K562 (cell line): ENCODE measurements around the gene C3. TPM values are rescaled to one million over a fixed set of nuclear protein-coding genes. Genes with fewer than 3 reads are reported as not detected.

Source experiments
- ATAC-seq: fragments of 200-7000 bp; cut with Tn5 transposase; 3 replicates; pipeline ENCODE4 v1.9.1; 2020; ENCODE audit warnings: moderate library complexity
- BruUV-seq: library from RNA; stranded (reverse); fragments of 400-500 nt; replicated peaks from 2 replicates; lab custom pipeline; 2021; lab: Mats Ljungman, UMichigan
- CTCF ChIA-PET: fragments of 300-600 bp; formaldehyde crosslinking; extraction: SDS; loops from one replicate; lab custom pipeline; 2021; ENCODE audit warnings: low intra/inter-chr PET ratio; lab: Yijun Ruan, JAX
- POLR2A ChIA-PET: fragments of 300-600, 350-650 bp; sonication (Branson Sonifier 250); formaldehyde crosslinking; extraction: SDS; loops from one replicate; lab custom pipeline; 2021; ENCODE audit warnings: antibody characterized with exemption, inconsistent platforms; lab: Yijun Ruan, JAX
- DNase-seq, 4 experiments: peaks; one replicate each; pipeline versions ENCODE4 v3.0.0 to v3.0.0-alpha.2; 2011 to 2018; ENCODE audit warnings: low spot score in 3 of 4, mixed read lengths in 3 of 4; ENCODE audit errors: extremely low read depth in 1 of 4
- FAIRE-seq: peaks from 2 replicates; lab custom pipeline; 2011; peaks lifted over from hg19 to GRCh38; lab: Jason Lieb, UNC
- H2AFZ ChIP-seq: 2 replicates; pipeline ENCODE4 v1.6.0; 2011; ENCODE audit warnings: low read depth, low read length, control low read depth, inconsistent platforms
- H3K27ac ChIP-seq: fragments of 200-600 bp; 3 replicates; pipeline ENCODE4 v1.8.0; 2011; ENCODE audit warnings: low read depth, mild to moderate bottlenecking, control low read depth, inconsistent platforms, low read length, moderate library complexity, mixed read lengths; ENCODE audit errors: extremely low read depth
- H3K27me3 ChIP-seq, 2 experiments: fragments of 300-600 bp in 1 of 2; 2 replicates in 1 of 2; 3 replicates in 1 of 2; pipeline versions ENCODE4 v1.6.0 to v1.8.0; 2011; ENCODE audit warnings: inconsistent platforms in 2 of 2, low read length in 2 of 2, mild to moderate bottlenecking in 1 of 2, mixed read lengths in 1 of 2, moderate library complexity in 1 of 2; ENCODE audit not compliant: control insufficient read depth in 2 of 2, insufficient read depth in 2 of 2
- H3K36me3 ChIP-seq: fragments of 300-600 bp; 3 replicates; pipeline ENCODE4 v1.8.0; 2011; ENCODE audit warnings: mild to moderate bottlenecking, low read length, inconsistent platforms; ENCODE audit not compliant: control insufficient read depth, insufficient read depth
- H3K4me1 ChIP-seq, 2 experiments: fragments of 200-600 bp in 1 of 2; replicated peaks in 1 of 2; 2 replicates in 1 of 2; 3 replicates in 1 of 2; pipeline versions ENCODE4 v1.5.1 to v1.8.0; 2011; ENCODE audit warnings: inconsistent platforms in 2 of 2, low read length in 2 of 2, mild to moderate bottlenecking in 1 of 2, mixed read lengths in 1 of 2, moderate library complexity in 1 of 2; ENCODE audit not compliant: control insufficient read depth in 2 of 2, insufficient read depth in 2 of 2
- H3K4me2 ChIP-seq: 2 replicates; pipeline ENCODE4 v1.6.1; 2011; ENCODE audit warnings: low read length, control low read depth, inconsistent platforms, mixed read lengths; ENCODE audit not compliant: insufficient read depth
- H3K4me3 ChIP-seq: fragments of 200-600 bp; sonication (generic), shearing (Covaris generic); 2 replicates; pipeline ENCODE4 v1.5.1; 2016; ENCODE audit warnings: control low read depth, inconsistent platforms
- H3K79me2 ChIP-seq: fragments of 200-600 bp; 3 replicates; pipeline ENCODE4 v1.8.0; 2011; ENCODE audit warnings: low read length, inconsistent platforms; ENCODE audit not compliant: control insufficient read depth, insufficient read depth
- H3K9ac ChIP-seq, 2 experiments: 2 replicates each; pipeline versions ENCODE4 v1.6.0 to v1.6.1; 2011; ENCODE audit warnings: low read depth in 2 of 2, low read length in 2 of 2, control low read depth in 1 of 2, inconsistent platforms in 1 of 2, mild to moderate bottlenecking in 1 of 2, mixed read lengths in 1 of 2; ENCODE audit not compliant: insufficient read depth in 1 of 2
- H3K9me1 ChIP-seq: one replicate; pipeline ENCODE4 v1.6.0; 2011; ENCODE audit warnings: inconsistent platforms, mild to moderate bottlenecking, low read length, moderate library complexity; ENCODE audit not compliant: control insufficient read depth, insufficient read depth
- H3K9me3 ChIP-seq: replicated peaks from 2 replicates; pipeline ENCODE4 v1.5.1; 2011; ENCODE audit warnings: low read depth, low read length, inconsistent platforms; ENCODE audit not compliant: control insufficient read depth, insufficient read depth
- H4K20me1 ChIP-seq: replicated peaks from 2 replicates; pipeline ENCODE4 v1.6.1; 2011; ENCODE audit warnings: low read length, inconsistent platforms, mixed read lengths; ENCODE audit not compliant: control insufficient read depth, insufficient read depth
- ELF2 ChIP-seq: fragments of 250-450 bp; sonication (Bioruptor Pico); IDR thresholded peaks from 2 replicates; pipeline ENCODE4 v1.5.0; 2021; ENCODE audit warnings: mild to moderate bottlenecking
- FIP1L1 ChIP-seq: fragments of 200-400 bp; formaldehyde crosslinking; IDR thresholded peaks from 2 replicates; pipeline ENCODE4 v1.6.1; 2018; ENCODE audit warnings: mild to moderate bottlenecking, low read depth, low read length; ENCODE audit not compliant: poor library complexity, severe bottlenecking
- KAT2B ChIP-seq: IDR thresholded peaks from one replicate; pipeline ENCODE4 v1.6.1; 2012; ENCODE audit warnings: low read depth, mild to moderate bottlenecking, control low read depth, inconsistent platforms, low read length, moderate library complexity
- NBN ChIP-seq: fragments of 450-650 bp; IDR thresholded peaks from 2 replicates; pipeline ENCODE4 v1.6.1; 2016; ENCODE audit warnings: low read depth, mild to moderate bottlenecking
- SPI1 ChIP-seq: IDR thresholded peaks from 2 replicates; pipeline ENCODE4 v1.6.1; 2011; ENCODE audit warnings: low read depth, low read length, control low read depth, borderline replicate concordance
- SREBF1 ChIP-seq: fragments of 150-350 bp; IDR thresholded peaks from 2 replicates; pipeline ENCODE4 v1.6.1; 2014; ENCODE audit warnings: antibody characterized with exemption, low read depth, low read length, borderline replicate concordance
- ZNF583 ChIP-seq: fragments of 250-450 bp; sonication (Bioruptor Pico); IDR thresholded peaks from 2 replicates; pipeline ENCODE4 v1.4.0; 2020
- WGBS: fragments of 100-300 bp; shearing (Covaris generic); methylation state at CpG from one replicate; pipeline ENCODE4 v1.1.6; 2016; ENCODE audit warnings: low coverage, mixed read lengths; ENCODE audit not compliant: insufficient coverage; ENCODE audit errors: missing lambda C conversion rate; 5-methylcytosine and 5-hydroxymethylcytosine counted together
- in situ Hi-C: fragments of 300-500 bp; cut with MboI; formaldehyde crosslinking; loops from 4 replicates; pipeline ENCODE4 v1.15.0; 2018; ENCODE audit warnings: inconsistent platforms, mixed read lengths
- intact Hi-C: fragments of 100-400 bp; cut with micrococcal nuclease; formaldehyde crosslinking; loops from 2 replicates; pipeline ENCODE4 v1.14.2; 2022
- polyA plus RNA-seq, 8 experiments: library from polyadenylated mRNA; depleted of rRNA in 4 of 8; stranded (reverse) in 5 of 8; unstranded in 3 of 8; fragments of >200 nt; fragmentation: Nextera tagmentation in 2 of 8; fragmentation: Illumina TruSeq in 1 of 8; extraction: Ambion mirVana in 2 of 8; extraction: Trizol in 1 of 8; gene quantifications; 2 replicates each; pipeline versions ENCODE4 v1.2.1 to v1.2.3, GENCODE V29; 2011 to 2014; ENCODE audit warnings: inconsistent platforms in 1 of 8, missing spikeins in 1 of 8
- total RNA-seq, 7 experiments: library from RNA; depleted of rRNA in 6 of 7; stranded (reverse); fragments of >200 nt in 6 of 7; fragmentation: Illumina TruSeq in 2 of 7; extraction: Trizol in 2 of 7; gene quantifications; 2 replicates each; pipeline versions ENCODE4 v1.2.1 to v1.2.3, GENCODE V29; 2011 to 2021; ENCODE audit warnings: low replicate concordance in 1 of 7

The C3 gene
- total and polyA plus RNA-seq, 9 of the 15 experiments (the other 6 are each of a cell fraction or from before 2014, with no cell fraction given): 0.59 to 10.6 (median 2.2) TPM

DNA sequence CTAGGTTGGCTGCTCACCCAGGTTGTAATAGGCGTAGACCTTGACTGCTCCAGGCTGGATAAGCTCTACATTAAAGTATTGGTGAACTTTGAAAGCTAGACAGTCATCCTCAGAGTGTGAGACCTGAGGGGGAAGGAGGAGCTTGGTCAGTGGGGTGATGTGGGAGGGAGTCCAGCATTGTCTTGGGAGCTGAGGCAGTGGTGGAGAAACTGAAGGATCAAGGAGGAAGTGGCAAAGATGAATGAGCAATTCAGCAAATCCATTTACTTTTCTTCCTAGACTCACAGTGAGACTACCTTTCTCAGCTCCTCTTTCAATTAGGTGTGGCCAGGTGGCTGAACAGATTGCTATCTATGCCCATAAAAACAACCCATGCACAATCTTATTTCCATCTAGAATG lies 40.3 kb downstream of the C3 start:
- intact Hi-C loops: no loop called here

DNA sequence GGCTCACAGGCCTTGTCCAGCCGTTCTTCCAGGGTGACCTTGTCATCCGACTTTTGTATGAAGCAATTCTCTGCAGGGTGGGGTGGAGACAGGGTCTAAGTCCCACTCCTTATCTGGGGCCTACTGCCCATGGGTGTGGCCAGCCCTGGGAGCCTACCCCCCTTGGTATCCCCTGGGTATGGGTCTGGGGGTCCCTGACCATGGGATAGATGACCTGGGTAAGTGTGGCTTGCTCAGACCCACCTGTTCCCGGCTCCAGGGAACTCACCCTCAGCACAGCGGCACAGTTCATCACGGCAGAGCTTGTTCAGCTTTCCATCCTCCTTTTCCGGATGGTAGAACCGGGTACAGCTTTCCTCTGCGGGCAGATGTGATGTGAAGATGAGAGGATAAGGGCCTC lies 41.3 kb downstream of the C3 start:
- H3K36me3 ChIP-seq: no peaks in the 10 kb centered on the region; the same call in 2 of the 3 replicates
- FAIRE-seq (no peak), DNase-seq (no peak), ATAC-seq (no peak)
- H3K9ac ChIP-seq: no peak overlapping the region
- peak overlapping the region; percentile 98; the same call in 1 of the 2 replicates for H3K4me2 ChIP-seq
- ChIA-PET POLR2A (interaction anchor here (0.6 kb wide), 1 partner anchor 145 kb away, joined by 3 read pairs; no protein-coding TSS in a partner anchor), CTCF (no interaction called here)
- no peaks in the 10 kb centered on the region for H4K20me1 ChIP-seq
- intact Hi-C loops (no loop called here), in situ Hi-C loops (no loop called here)
- H2AFZ ChIP-seq: peak overlapping the region; percentile 5; the same call in 1 of the 2 replicates
- H3K27me3 ChIP-seq: no peaks in the 10 kb centered on the region
- no TSS peak for BruUV-seq
- H3K27ac ChIP-seq: no peak overlapping the region
- H3K79me2 ChIP-seq: no peaks in the 10 kb centered on the region
- H3K9me1 ChIP-seq: no peaks in the 10 kb centered on the region
- H3K4me3 ChIP-seq: no peak overlapping the region
- no peaks in the 10 kb centered on the region; the same call in none of the 2 replicates for H3K9me3 ChIP-seq
- 59% methylated on average over 5 of the region's 8 CpGs for WGBS
- H3K4me1 ChIP-seq: peaks cover 26 to 40% of the 10 kb centered on the region in 2 experiments
- TF ChIP-seq SREBF1 (no peak), ELF2 (CRISPR knock-in tag) (no peak), KAT2B (no peak), ZNF583 (no peak), NBN (no peak)

More for the DNA sequence above, 40.3 kb downstream of the C3 start:
- 58% methylated on average over 1 of the region's 1 CpG for WGBS
- Histone ChIP-seq H3K4me2 (no peak overlapping the region), H2AFZ (no peak overlapping the region), H3K79me2 (no peaks in the 10 kb centered on the region), H4K20me1 (no peaks in the 10 kb centered on the region), H3K4me3 (no peak overlapping the region), H3K9me1 (no peaks in the 10 kb centered on the region), H3K27ac (no peak overlapping the region), H3K4me1 (peaks cover 18 to 32% of the 10 kb centered on the region in 2 experiments)
- ATAC-seq (no peak), DNase-seq (no peak)
- in situ Hi-C loops: no loop called here
- BruUV-seq: no TSS peak
- TF ChIP-seq SPI1 (peak; percentile 36; the same call in 1 of the 2 replicates), FIP1L1 (no peak)
- TF ChIP-seq, all 486 proteins: peak for 1
- ChIA-PET POLR2A (no interaction called here), CTCF (no interaction called here)
- no peaks in the 10 kb centered on the region for H3K27me3 ChIP-seq
- H3K36me3 ChIP-seq: no peaks in the 10 kb centered on the region
- H3K9ac ChIP-seq: no peak overlapping the region
- FAIRE-seq: no peak
- no peaks in the 10 kb centered on the region; the same call in none of the 2 replicates for H3K9me3 ChIP-seq
